GM21360 (cell line): ENCODE results near the gene SAXO1.
"Not testable (repeated sequence)": the region's sequence is repeated elsewhere in the genome, so short reads cannot be mapped to it uniquely, and the experiment has no call there.

Experiments used
- ATAC-seq: cut with Tn5 transposase; IDR thresholded peaks from one replicate; pipeline ENCODE4 v1.9.1; 2021; ENCODE audit warnings: mild to moderate bottlenecking, moderate library complexity; ENCODE audit not compliant: unreplicated experiment

Gene SAXO1

DNA sequence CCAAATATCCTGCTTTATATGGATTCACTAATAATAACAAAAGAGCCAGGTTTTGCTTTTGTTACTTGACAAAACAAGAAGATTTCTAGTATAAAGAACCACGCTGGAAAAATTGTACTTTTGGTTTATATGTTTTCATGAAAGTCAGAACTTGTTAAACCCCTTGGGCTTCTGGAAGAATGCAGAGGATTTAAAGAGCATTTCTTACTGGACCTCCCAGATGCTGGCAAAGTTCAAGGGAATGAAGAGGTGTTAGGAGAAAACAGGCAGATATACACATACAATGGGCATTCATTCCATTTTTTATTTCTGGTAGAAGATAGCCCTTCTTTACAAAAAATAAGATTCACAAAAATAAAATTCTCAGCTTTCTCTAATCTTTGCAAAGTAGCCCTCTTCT is 61.1 kb downstream of the SAXO1 start:
- no peak for ATAC-seq

DNA sequence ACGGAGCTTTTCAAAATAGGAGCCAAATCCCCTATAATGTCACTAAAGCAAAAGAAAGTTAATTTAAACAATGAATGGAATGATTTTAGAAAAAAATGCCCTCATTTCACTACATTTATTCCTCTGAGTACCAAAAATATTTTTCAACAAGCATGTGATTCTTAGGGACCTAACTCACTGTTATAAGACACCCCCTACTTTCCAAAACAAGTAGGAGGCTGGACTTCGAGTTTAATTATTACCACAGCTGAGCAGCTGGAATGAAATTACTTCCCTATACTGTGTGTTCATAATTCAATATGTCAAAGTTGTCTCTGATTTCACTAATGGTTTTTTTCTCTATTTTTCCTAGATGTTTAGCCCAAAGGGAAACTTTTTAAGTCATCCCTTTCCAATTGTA is 61.6 kb downstream of the SAXO1 start:
- no peak for ATAC-seq

DNA sequence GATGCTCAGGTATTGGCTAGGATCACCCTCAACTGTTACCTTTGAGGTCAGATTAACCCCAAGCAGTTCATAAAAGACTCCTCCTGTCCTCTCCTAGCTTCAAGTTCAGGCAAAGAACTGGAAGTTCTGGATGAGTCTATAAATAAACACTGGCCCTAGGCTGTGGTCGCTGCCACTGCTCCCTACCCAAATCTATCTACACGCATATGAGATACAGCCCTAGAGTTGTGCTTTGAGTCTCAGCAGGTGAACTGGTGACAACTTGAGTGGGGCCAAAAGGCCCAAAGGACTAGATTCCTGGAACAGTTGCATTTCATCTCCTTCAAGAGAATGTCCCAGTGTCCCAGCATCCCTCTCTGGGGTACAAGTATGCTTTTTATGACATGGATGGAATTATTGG is 62.6 kb downstream of the SAXO1 start:
- ATAC-seq = no peak

DNA sequence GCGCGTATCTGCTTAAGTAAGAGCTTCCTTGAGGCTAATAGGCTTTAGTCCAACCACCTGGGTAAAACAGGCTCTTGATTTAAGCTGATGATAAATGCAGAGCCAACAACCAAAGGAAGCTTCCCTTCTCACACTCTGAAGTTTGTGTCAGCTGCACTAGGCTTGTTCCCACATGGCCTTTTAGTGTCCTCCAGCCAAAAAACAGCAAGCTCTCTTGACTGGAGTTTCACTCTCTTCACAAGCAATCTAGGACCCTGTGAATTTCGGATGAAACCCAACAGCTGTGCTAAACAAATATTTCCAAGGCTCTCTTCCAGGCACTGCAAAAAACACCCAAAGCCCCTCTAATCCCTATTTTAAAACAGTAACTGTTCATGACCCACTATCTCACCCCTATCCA is 63.9 kb downstream of the SAXO1 start:
- no peak for ATAC-seq

DNA sequence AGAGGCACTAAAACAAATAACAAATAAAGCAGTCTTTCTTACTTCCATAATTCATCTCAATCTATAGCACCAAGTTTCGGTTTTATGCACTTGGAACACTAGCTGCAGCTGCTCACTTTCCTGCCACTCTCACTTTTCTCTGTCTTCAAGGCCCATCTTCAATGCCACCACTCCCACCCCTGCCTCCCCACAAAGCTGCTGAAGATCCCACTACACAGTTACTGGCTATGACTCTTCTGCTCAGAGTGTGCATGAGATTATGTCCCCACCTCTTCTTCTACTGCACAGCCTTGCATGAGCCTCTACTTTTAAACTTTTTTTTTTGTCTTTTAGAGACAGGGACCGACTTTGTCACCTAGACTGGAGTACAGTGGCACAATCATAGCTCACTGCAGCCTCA is 77.4 kb downstream of the SAXO1 start:
- no peak for ATAC-seq

DNA sequence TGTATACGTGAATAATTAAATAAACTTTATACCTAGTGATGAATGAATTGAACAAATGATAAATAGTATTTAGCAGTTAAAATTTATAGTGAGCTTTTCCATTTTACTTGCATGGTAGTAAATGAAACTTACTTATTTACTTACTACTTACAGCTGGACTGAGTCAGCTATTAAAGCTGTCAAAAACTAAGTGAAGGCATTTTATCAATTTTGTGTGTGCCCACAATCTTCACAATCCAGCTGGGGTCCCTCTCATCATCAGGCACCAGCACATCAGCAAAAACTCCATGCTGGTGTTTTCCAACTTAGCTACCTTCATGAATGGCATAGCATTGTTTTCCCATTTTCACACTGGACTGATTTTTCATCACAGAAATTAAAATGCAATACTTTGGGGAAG is 81.1 kb downstream of the SAXO1 start:
- ATAC-seq = no peak

DNA sequence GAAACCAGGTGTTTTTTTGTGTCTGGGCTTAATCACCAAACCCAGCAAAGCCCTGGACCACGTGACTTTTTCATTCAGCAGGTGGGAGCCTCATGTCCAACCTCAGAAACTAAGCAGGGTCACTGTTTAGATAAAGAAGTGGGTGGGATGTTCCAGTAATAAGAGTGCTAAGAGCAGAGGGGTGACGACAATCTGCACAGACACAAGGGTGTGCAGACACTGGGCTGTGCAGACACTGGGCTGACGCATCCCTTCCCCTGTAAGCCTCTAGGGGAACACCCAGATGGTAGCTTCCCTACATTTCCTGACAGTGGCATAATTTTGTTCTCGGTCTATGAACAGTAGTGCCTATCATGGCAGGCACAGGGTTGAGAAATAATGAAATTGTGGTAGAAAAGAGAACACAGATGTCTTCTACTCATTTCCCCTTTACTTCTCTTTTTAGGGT is 85.1 kb downstream of the SAXO1 start:
- ATAC-seq = no peak

DNA sequence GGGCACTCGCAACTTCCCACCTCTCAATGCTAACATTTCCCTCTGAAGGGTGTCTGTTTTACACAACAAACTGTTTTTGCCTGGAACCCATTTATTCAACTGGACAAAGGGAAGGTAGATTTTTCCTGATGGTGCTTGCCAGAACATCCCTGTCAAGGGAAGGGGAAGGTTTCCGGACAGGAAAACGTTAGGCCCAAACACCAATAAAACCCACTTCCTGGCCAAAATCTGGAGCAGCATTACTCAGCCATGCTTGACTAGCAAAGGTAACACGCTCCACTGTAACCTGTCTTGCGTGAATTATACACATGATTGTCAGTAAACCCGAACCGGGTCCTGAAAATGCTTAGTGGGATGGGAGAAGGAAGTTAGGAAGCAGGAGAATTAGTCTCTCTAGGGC is 90.2 kb downstream of the SAXO1 start:
- ATAC-seq = no peak

DNA sequence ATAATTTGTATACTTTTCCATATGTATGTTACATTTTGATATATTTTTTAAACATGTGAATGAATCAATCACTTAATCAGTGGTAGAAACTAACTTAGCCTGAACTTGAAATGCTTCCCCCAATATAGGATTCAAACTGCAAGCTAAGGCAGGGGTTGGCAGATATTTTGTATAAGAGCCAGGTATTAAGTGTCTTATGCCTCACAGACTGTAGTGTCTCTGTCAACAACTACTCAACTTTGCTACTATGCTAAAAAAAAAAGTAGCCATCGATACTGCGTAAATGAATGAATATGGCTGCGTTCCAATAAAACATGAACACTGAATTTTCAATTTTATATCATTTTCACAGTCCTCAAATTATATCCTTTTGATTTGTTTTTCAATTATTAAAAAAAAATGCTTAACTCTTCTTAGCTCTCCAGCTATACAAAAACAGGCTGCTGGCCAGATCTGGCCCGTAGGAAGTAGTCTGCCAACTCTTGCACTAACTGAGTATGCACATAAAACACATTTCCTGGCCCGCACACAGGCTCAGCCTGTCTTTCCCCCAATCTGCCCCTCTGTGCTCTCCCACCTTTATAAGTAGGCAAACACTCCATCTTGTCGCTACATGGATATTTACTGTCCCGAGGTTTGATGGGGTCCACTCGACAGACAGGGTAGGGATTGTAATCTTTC is 91.8 kb downstream of the SAXO1 start:
- no peak for ATAC-seq

DNA sequence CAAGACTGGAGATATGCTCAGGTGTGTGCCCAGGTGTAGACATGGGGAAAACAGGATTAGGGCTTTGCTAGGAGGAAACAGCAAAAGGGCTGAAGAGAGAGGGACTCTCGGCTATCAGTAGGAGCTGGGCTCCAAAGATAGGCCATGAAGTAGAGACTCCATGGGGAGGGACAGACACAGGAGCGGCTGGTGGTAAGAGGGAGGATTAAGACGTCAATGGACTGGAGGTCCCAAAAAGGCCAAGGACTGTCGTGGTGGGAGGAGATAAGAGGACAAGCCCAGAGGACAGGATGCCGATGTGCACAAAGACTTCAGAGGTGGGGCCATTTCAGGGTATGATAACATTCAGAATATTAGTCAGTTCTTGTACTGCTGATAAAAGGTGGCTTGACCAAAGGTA is 93.1 kb downstream of the SAXO1 start:
- no peak for ATAC-seq

DNA sequence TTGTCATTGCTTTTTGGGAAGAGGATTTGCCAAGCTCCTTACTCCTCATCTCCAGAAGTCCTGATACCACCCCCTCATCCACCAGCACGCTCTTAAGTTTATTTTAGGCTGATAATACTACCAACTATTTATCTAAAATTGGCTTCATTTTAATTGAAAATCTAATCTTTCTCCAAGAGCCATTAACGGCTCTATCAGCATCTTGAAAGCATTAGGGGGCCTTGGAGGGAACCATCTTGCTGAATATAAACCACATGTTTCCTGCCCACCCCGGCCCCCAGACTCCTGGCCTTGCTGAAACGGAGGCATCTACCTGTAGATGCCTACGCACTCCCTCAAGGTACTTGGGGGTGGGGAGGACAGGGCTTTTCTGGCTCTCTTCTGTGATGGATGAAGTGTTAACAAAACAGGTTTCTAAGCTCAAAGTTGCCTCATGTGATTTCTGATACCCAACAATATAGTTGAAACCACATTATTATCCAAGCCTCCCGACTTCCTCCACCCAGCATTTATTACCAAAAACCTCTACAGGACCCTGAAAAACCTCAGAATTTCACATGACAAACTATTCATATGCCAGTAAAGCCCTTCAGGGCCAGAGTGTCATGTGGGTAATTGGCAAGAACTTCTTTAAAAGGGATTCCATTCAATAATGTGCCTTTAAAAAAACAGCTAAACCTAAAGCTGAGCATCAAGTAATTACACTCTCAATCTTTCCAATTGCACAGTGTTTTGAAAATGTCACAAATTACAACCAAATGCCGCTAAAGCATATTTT is 96.7 kb downstream of the SAXO1 start:
- no peak for ATAC-seq

DNA sequence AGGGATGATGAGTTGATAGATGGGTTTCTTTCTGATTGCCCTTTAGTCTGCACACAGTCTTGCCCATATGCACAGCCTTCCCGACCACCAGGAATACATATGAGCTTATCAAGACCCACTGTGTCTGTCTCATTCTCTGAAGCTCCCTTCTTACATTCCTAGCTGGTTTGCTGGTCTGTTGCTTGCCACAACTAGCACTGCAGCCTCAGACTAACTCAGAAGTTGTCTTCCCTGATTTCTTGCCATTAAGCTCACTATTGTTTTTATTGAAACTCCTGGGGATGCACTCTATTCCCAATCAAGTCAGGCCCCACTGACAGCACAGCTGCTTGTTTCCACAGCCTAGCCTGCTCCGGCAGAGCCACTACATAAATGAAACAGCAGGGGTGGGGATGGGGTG is 97.5 kb downstream of the SAXO1 start:
- ATAC-seq = no peak

DNA sequence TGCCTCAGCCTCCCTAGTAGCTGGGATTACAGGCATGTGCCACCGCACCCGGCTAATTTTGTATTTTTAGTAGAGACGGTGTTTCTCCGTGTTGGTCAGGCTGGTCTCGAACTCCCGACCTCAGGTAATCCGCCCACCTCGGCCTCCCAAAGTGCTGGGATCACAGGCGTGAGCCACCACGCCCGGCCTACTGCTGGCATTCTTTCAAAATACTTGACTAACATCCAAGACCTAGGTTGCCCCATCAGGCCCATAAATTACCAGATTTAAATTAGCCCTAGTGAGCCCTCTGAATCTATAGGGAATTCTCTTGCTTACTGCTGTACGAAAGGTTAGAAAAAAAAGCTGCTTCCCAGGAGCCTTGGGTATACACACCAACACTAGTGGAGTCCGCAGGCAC is 102.4 kb downstream of the SAXO1 start:
- ATAC-seq = not testable (repeated sequence)

DNA sequence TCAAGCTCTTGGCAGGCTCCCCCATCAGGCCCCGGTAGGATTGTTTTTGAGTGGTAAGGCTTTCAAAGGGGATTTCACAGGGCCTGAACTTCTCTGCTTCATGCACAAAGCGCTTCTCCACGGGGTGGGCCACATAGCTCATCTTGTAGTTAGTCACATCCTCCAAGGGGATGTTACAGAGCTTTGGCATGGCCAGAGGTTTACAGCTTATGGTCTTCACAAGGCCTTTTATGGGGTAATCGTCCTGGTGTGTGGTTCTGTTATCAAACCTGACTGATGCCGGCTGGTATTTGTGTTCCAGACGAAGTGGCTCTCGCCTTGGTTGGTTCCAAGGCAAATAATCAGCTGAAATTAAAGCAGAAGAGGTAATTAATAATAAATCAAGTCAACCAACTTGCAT is 104.3 kb downstream of the SAXO1 start:
- ATAC-seq = no peak

DNA sequence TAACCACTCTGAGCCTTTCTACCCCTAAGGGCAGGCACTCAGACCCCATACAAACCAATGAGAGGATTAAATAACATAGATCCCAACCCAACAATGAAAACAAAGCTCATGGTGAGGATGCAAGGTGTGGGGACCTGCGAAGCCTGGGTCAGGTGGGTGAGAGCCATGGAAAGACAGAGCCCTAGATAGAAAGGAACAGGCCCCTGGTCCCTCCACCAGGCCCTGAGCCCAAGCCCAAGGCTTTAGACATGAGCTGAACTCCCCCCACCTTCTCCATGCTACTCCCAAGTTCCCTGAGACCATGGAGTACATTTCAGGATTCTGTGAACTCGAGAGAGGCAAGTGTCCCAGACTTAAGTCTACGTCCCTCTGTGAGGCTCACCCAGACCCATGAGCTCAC is 106.5 kb downstream of the SAXO1 start:
- no peak for ATAC-seq

DNA sequence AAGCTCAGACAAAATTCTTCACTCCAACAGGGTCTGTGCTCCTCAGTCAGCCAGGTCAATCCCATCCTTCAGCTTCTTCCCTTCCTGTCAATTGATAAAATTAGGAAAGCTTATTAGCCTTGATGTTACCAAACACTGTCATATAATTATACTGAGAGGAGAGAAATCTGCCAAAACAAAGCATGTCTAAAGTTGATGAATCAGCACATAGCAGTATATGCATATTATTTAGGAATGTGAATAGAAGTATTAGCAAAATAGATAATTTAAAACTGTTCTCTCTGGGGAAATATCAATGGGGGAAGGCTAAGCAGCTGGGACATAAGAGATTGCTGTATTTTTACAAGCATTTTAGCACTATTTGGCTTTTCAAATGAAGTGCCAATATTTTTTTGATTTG is 107.1 kb downstream of the SAXO1 start:
- no peak for ATAC-seq

DNA sequence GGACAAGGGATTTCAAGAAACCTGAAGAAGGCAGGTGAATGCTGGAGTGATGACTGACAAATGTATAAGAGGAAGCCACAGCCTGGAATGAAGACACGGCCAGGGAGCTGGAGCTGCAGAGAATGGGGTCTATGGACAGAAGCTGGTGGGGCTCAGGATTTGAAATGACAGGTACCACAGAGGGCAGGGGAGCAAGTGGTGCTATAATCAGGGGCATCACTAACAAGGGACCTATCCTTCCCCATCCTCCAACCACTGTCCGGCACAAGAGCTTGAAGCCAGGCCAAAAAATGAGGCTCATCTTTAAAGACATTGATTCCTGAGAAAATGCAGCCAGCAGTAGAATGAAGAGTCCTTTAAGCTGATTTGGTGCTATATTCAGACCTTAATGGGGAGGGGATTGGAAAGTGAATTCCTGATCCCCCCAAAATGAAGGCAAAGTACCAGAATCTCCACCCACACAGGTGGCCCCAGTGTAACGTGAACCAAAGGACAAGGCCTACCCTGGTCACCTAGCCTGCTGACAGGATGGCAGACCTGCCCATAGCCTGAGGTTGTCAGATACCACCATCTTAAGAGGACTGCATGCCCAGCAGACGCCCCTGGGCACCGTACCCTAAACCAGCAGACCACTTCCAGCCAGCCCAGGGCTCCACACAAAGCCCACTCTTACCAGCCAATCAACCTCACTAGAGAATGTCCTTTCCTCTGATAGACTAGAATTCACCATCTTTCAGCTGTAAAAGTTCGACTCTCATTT is 109.2 kb downstream of the SAXO1 start:
- ATAC-seq = no peak

DNA sequence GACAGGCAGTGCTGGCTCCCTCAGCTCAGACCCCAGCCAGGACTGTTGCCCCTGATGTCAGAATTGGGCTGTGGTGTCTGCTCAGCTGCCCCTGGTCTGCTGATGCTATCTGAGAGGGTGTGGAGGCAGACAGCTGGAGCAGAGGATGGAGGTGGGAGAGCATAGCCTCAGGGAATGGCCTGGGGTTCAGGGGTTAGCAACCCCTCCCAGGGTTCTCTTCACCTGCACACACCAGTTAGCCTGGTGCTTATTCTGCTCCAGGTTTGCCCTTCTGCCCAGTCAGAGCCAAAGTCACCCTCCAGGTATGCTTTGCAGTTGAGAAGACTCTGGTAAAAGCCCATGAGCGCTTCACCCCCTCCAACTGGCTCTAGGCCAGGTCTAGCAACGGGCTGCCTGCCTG is 109.8 kb downstream of the SAXO1 start:
- no peak for ATAC-seq

DNA sequence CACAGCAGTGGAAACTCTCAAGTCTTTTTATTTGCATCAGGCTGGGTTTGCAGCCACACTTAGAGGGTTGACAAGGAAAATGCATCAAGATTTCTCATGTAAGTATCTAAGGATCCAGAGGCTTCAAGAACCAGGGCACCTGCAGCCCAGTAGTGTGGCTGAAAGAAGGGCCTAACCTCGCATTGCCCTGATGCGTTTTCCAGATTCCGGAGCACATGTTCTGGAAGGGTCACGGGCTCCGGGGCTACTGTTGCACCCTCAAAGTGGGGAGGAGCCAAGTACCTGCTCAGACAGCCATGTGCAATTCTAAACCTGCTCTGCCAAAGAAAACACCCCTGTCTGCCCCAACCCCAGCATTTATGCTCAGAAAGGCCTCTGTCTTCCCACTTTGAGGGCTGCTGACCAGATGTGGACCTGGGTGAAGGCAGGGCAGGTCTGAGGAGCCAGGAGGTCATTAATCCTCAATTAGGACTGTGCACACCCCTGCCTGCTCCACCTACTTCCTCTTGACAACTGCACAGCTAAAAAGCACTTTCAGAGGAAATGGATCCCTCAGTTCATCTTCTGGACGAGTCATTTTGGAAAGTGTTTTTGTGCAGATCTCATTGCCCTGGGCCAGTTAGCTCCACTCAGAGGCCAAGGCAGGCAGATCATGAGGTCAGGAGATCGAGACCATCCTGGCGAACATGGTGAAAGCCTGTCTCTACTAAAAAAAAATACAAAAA is 110.7 kb downstream of the SAXO1 start:
- ATAC-seq = no peak

DNA sequence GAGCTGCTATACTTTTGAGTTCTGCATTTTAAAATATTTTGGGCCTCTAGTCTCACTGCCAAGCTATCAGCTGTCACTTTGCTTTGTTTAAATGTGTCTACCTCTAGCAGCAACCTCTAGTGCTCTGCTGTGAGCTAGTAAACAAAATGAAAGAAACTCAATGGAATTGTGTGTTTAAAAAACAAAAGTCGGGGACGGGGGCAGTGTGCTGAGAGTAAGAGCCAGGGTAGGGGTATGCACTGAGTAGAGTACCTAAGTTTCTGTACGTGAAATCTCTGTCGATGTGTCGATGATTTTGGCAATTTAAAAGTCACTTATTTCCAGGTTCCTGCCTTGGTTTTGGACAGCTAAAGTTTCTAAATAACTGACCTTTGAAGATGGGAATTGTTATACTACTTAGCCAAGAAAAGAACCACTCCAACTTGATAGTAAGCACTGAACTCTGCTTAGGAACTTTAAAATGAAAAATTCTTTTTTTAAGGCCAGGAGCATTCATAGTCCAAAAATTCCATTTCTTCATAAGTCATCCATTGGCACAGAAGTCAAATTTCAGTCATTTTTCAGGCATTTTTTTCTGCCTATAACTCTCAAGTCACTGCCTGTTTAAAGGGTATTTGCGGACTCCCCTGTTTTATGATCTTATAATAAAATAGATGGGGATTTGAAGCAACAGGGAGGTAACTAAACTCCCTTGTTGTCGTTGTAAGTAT is 111.5 kb downstream of the SAXO1 start:
- no peak for ATAC-seq
